Kidney (tissue), 14 donors: ENCODE results near the gene SARS1. TPM values are rescaled to one million over a fixed set of nuclear protein-coding genes. Genes with fewer than 3 reads are reported as not detected.
A peak's percentile ranks its signal among the peaks of the same experiment; 100 is the strongest.

Experiments used
- DNase-seq, 5 donors: peaks; one replicate each; pipeline ENCODE4 v3.0.0-alpha.2; 2013 to 2020
- FAIRE-seq: peaks from 2 replicates; lab custom pipeline; 2012; peaks lifted over from hg19 to GRCh38; lab: Jason Lieb, UNC
- H3K27ac ChIP-seq, 2 donors: one replicate each; pipeline ENCODE4 v1.7.0; 2013; ENCODE audit warnings: low read depth in 2 of 2, low read length in 2 of 2, inconsistent platforms in 1 of 2
- H3K27me3 ChIP-seq: one replicate; pipeline ENCODE4 v1.7.1; 2013; ENCODE audit warnings: low read length, inconsistent platforms; ENCODE audit not compliant: control insufficient read depth, insufficient read depth
- H3K36me3 ChIP-seq, 3 donors: one replicate each; pipeline versions ENCODE4 v1.7.0 to v1.7.1; 2013; ENCODE audit warnings: low read length in 3 of 3, control low read depth in 1 of 3, inconsistent platforms in 1 of 3; ENCODE audit not compliant: insufficient read depth in 3 of 3, control insufficient read depth in 2 of 3
- H3K4me1 ChIP-seq, 3 donors: one replicate each; pipeline versions ENCODE4 v1.7.0 to v1.7.1; 2013; ENCODE audit warnings: low read length in 3 of 3, inconsistent platforms in 1 of 3, low read depth in 1 of 3; ENCODE audit not compliant: control insufficient read depth in 2 of 3, insufficient read depth in 2 of 3
- H3K4me3 ChIP-seq, 3 donors: one replicate each; pipeline versions ENCODE4 v1.7.0 to v1.8.1; 2013; ENCODE audit warnings: low read length in 3 of 3, control low read depth in 1 of 3, inconsistent platforms in 1 of 3
- H3K9ac ChIP-seq, 3 donors: one replicate each; pipeline versions ENCODE4 v1.7.0 to v1.7.1; 2013; ENCODE audit warnings: low read length in 3 of 3, control low read depth in 1 of 3, inconsistent platforms in 1 of 3
- H3K9me3 ChIP-seq, 3 donors: one replicate each; pipeline versions ENCODE4 v1.7.0 to v1.7.1; 2013; ENCODE audit warnings: low read length in 3 of 3, control low read depth in 1 of 3, inconsistent platforms in 1 of 3; ENCODE audit not compliant: control insufficient read depth in 2 of 3, insufficient read depth in 1 of 3
- intact Hi-C: fragments of 100-400 bp; cut with DNase I; formaldehyde crosslinking; loops from one replicate; pipeline ENCODE4 v1.11.1; 2022
- polyA plus RNA-seq: library from polyadenylated mRNA; stranded (reverse); fragments of 350-450 nt; fragmentation: Illumina TruSeq; extraction: RNeasy Lipid Tissue Mini Kit (QIAGEN cat#74804); gene quantifications from one replicate; pipeline ENCODE4 v1.2.3, GENCODE V29; 2014; ENCODE audit warnings: low read depth, low replicate concordance; ENCODE audit not compliant: insufficient read depth
- total RNA-seq: library from RNA; stranded (reverse); fragmentation: NEBNext Ultra II Directional; extraction: Animal tissue kit (Norgen Biotek cat#: 25700); gene quantifications from one replicate; pipeline ENCODE4 v1.2.1, GENCODE V29; 2021
- TF ChIP-seq, protein P1 (sequence below): IDR thresholded peaks from 3 replicates; pipeline ENCODE4 v1.5.1; 2012; ENCODE audit warnings: mild to moderate bottlenecking, moderate library complexity, borderline replicate concordance; ENCODE audit not compliant: insufficient read depth; ENCODE audit errors: extremely low read depth
- donor health status: control.
- donor health status: control.
- donor health status: control.
- donor health status: control.
- donor health status: control.
- donor health status: DM: yes; HTN: yes; CAD: no.
- donor health status: Normal renal cell carcinoma (clear cell type).

Gene SARS1
- total and polyA plus RNA-seq, 2 donors from 2014 or later, result 114 to 181 TPM

DNA sequence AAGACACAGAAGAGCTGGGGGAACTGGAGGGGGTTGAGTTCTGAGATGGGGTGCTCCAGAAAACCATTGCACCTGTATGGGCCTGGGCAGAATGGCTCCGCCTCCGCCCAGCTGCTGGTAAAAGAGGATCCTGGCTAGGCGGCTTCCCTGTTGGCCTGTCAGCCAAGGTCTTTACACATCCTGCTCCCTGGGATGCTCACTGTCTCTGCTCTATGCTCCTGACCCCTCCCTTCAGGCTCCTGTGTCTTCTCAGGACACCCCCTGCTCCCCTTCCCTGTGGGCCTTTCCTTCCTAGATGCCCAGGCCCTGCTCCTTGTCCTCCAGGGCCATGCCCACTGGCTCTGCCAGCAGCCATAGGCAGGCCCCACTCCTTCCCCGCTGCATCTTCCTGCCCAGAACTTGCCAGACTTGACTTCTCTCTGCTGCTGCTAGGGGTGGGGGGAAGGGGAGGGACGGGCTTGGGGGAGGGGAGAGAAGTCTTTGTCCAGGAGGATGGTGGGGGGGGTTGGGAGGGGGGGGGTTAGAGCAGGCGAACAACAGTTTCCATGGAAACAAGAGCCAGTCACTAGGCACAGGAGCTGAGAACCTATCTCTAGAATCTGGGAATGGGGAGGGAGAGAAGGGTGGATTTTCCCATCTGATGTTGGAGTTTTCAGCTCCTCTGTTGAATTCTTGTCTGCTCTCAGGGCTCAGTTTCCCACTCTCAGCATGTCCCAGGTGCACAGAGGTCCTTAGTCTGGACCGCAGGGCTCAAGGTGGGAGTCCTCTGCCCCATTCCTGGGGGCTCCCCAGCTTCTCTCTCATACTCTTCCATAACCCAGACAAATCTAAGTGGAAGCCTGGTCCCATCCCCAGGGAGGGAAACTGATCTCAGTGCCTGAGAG lies 46.2 kb downstream of the SARS1 start:
- Histone ChIP-seq H3K36me3 (peaks cover 0 to 2% (median 0%) of the 10 kb centered on the region in 3 donors), H3K9me3 (no peaks in the 10 kb centered on the region), H3K27me3 (no peaks in the 10 kb centered on the region), H3K4me1 (peaks cover 0 to 7% (median 0%) of the 10 kb centered on the region in 3 donors), H3K4me3 (no peak overlapping the region), H3K27ac (no peak overlapping the region), H3K9ac (no peak overlapping the region)
- TF ChIP-seq, protein P1, sequence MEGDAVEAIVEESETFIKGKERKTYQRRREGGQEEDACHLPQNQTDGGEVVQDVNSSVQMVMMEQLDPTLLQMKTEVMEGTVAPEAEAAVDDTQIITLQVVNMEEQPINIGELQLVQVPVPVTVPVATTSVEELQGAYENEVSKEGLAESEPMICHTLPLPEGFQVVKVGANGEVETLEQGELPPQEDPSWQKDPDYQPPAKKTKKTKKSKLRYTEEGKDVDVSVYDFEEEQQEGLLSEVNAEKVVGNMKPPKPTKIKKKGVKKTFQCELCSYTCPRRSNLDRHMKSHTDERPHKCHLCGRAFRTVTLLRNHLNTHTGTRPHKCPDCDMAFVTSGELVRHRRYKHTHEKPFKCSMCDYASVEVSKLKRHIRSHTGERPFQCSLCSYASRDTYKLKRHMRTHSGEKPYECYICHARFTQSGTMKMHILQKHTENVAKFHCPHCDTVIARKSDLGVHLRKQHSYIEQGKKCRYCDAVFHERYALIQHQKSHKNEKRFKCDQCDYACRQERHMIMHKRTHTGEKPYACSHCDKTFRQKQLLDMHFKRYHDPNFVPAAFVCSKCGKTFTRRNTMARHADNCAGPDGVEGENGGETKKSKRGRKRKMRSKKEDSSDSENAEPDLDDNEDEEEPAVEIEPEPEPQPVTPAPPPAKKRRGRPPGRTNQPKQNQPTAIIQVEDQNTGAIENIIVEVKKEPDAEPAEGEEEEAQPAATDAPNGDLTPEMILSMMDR, result no peak
- FAIRE-seq (no peak), DNase-seq (no peak)
- intact Hi-C loops, result no loop called here

- Histone ChIP-seq H3K27me3 (no peaks in the 10 kb centered on the region), H3K9me3 (no peaks in the 10 kb centered on the region), H3K36me3 (peaks cover 0 to 2% (median 0%) of the 10 kb centered on the region in 3 donors), H3K9ac (no peak overlapping the region), H3K4me1 (no peaks in the 10 kb centered on the region), H3K27ac (no peak overlapping the region), H3K4me3 (no peak overlapping the region)
- TF ChIP-seq, protein P1, result no peak
- FAIRE-seq (no peak), DNase-seq (peak in 1 of 5 donors; percentile 63)
- intact Hi-C loops, result no loop called here
These were observed 47.3 kb downstream of the SARS1 start for GRCh38 chr1:109261006-109261405.

GRCh38 chr1:109261578-109261977 lies 47.9 kb downstream of the SARS1 start:
- TF ChIP-seq, protein P1, result no peak
- Histone ChIP-seq H3K4me3 (no peak overlapping the region), H3K27ac (no peak overlapping the region), H3K9me3 (no peaks in the 10 kb centered on the region), H3K9ac (no peak overlapping the region), H3K36me3 (peaks cover 0 to 2% (median 0%) of the 10 kb centered on the region in 3 donors), H3K4me1 (no peaks in the 10 kb centered on the region), H3K27me3 (no peaks in the 10 kb centered on the region)
- FAIRE-seq, result no peak
- intact Hi-C loops, result no loop called here
- DNase-seq, result no peak
